Epithelial cell of esophagus (primary cell): Measurements from ENCODE around the gene COG7.
A peak's percentile ranks its signal among the peaks of the same experiment; 100 is the strongest.

ENCODE experiments used
- DNase-seq: peaks from one replicate; pipeline ENCODE4 v3.0.0; 2010; ENCODE audit warnings: low read depth
- H3K4me3 ChIP-seq: 2 replicates; pipeline ENCODE4 v1.5.1; 2011; ENCODE audit warnings: mild to moderate bottlenecking, low read length, control low read depth
- CTCF ChIP-seq: IDR thresholded peaks from 2 replicates; pipeline ENCODE4 v1.5.1; 2011; ENCODE audit warnings: low read depth, mild to moderate bottlenecking, low read length, control low read depth, inconsistent platforms; ENCODE audit not compliant: insufficient read depth; ENCODE audit errors: missing control alignments

The COG7 gene

GRCh38 chr16:23365602-23366240 lies 87.3 kb downstream of the COG7 start:
- no peak for DNase-seq
- no peak overlapping the region for H3K4me3 ChIP-seq
- TF ChIP-seq CTCF, result no peak

- no peak for TF ChIP-seq CTCF
- no peak overlapping the region for H3K4me3 ChIP-seq
- DNase-seq, result peak; percentile 9
Observed at GRCh38 chr16:23362460-23363317, 90.3 kb downstream of the COG7 start.

- no peak for TF ChIP-seq CTCF
- DNase-seq, result no peak
- H3K4me3 ChIP-seq, result no peak overlapping the region
Observed at GRCh38 chr16:23359092-23359760, 93.8 kb downstream of the COG7 start.

- no peak for TF ChIP-seq CTCF
- DNase-seq, result no peak
- H3K4me3 ChIP-seq, result no peak overlapping the region
Observed at GRCh38 chr16:23357761-23358290, 95.2 kb downstream of the COG7 start.

- TF ChIP-seq CTCF, result no peak
- DNase-seq, result no peak
- no peak overlapping the region for H3K4me3 ChIP-seq
Observed at GRCh38 chr16:23356941-23357340, 96.0 kb downstream of the COG7 start.

GRCh38 chr16:23355106-23355670 lies 97.8 kb downstream of the COG7 start:
- no peak overlapping the region for H3K4me3 ChIP-seq
- DNase-seq, result no peak
- no peak for TF ChIP-seq CTCF
